GM18951 (cell line): ENCODE results near the gene S100A7A.
"Not testable (repeated sequence)": the region's sequence is repeated elsewhere in the genome, so short reads cannot be mapped to it uniquely, and the experiment has no call there.

Source experiments
- POLR2A ChIP-seq: IDR thresholded peaks from 4 replicates; pipeline ENCODE4 v1.6.1; 2011; ENCODE audit warnings: mild to moderate bottlenecking; ENCODE audit not compliant: insufficient read length, insufficient read depth; ENCODE audit errors: extremely low read depth
- in situ Hi-C: fragments of 300-500 bp; cut with MboI; formaldehyde crosslinking; loops from one replicate; pipeline ENCODE4 v1.12.0; 2022; ENCODE audit warnings: low sequenced_read_pairs, mixed read lengths, inconsistent platforms; ENCODE audit not compliant: unreplicated experiment

Gene S100A7A

GRCh38 chr1:153400244-153400643, 16.1 kb upstream of the S100A7A start:
- in situ Hi-C loops, result no loop called here
- TF ChIP-seq POLR2A, result no peak

- in situ Hi-C loops, result no loop called here
Observed at GRCh38 chr1:153401461-153401860, 14.9 kb upstream of the S100A7A start.

GRCh38 chr1:153402226-153402625, 14.1 kb upstream of the S100A7A start:
- TF ChIP-seq POLR2A, result no peak
- in situ Hi-C loops, result no loop called here

More at GRCh38 chr1:153401461-153401860, 14.9 kb upstream of the S100A7A start:
- TF ChIP-seq POLR2A, result no peak

GRCh38 chr1:153403421-153404085, 12.8 kb upstream of the S100A7A start:
- TF ChIP-seq POLR2A, result no peak
- in situ Hi-C loops, result no loop called here

GRCh38 chr1:153404086-153404635, 12.2 kb upstream of the S100A7A start:
- TF ChIP-seq POLR2A, result no peak
- in situ Hi-C loops, result no loop called here

GRCh38 chr1:153404768-153405167, 11.6 kb upstream of the S100A7A start:
- TF ChIP-seq POLR2A, result no peak
- in situ Hi-C loops, result no loop called here

- in situ Hi-C loops, result not testable (repeated sequence)
Observed at GRCh38 chr1:153405825-153406599, 10.3 kb upstream of the S100A7A start.

- in situ Hi-C loops, result not testable (repeated sequence)
Observed at GRCh38 chr1:153407274-153407673, 9.0 kb upstream of the S100A7A start.

- in situ Hi-C loops, result not testable (repeated sequence)
Observed at GRCh38 chr1:153413961-153414360, 2.4 kb upstream of the S100A7A start.

GRCh38 chr1:153417136-153417888, 992 bp downstream of the S100A7A start:
- in situ Hi-C loops, result no loop called here
- TF ChIP-seq POLR2A, result no peak

GRCh38 chr1:153418758-153419435, 2.6 kb downstream of the S100A7A start:
- in situ Hi-C loops, result not testable (repeated sequence)

GRCh38 chr1:153419436-153419793, 3.1 kb downstream of the S100A7A start:
- in situ Hi-C loops, result not testable (repeated sequence)

- in situ Hi-C loops, result no loop called here
- no peak for TF ChIP-seq POLR2A
Observed at GRCh38 chr1:153420306-153420705, 4.0 kb downstream of the S100A7A start.
